Bronchial epithelial cell (primary cell): Measurements from ENCODE around the gene TMEM45A. TPM values are rescaled to one million over a fixed set of nuclear protein-coding genes. Genes with fewer than 3 reads are reported as not detected.

Source experiments
- DNase-seq: peaks from one replicate; pipeline ENCODE4 v3.0.0-alpha.2; 2010; ENCODE audit warnings: low read depth
- FAIRE-seq: peaks from 2 replicates; lab custom pipeline; 2011; peaks lifted over from hg19 to GRCh38; lab: Jason Lieb, UNC
- H3K27me3 ChIP-seq: 2 replicates; pipeline ENCODE4 v1.5.1; 2011; ENCODE audit warnings: low read length; ENCODE audit not compliant: control insufficient read depth, insufficient read depth
- H3K36me3 ChIP-seq: 2 replicates; pipeline ENCODE4 v1.5.1; 2011; ENCODE audit warnings: low read length; ENCODE audit not compliant: control insufficient read depth, insufficient read depth
- H3K4me3 ChIP-seq: 2 replicates; pipeline ENCODE4 v1.5.1; 2011; ENCODE audit warnings: mild to moderate bottlenecking, low read depth, low read length, control low read depth
- total RNA-seq: library from RNA; depleted of rRNA; stranded (reverse); fragments of >200 nt; gene quantifications from 2 replicates; pipeline ENCODE4 v1.2.1, GENCODE V29; 2014
- TF ChIP-seq, protein P1 (sequence below): IDR thresholded peaks from 2 replicates; pipeline ENCODE4 v1.5.1; 2011; ENCODE audit warnings: mild to moderate bottlenecking, moderate library complexity, low read length, control low read depth, inconsistent platforms; ENCODE audit not compliant: insufficient read depth, severe bottlenecking

TMEM45A gene
- total RNA-seq, 1 donor from 2014 or later, result 6.8 TPM

- TF ChIP-seq, protein P1, sequence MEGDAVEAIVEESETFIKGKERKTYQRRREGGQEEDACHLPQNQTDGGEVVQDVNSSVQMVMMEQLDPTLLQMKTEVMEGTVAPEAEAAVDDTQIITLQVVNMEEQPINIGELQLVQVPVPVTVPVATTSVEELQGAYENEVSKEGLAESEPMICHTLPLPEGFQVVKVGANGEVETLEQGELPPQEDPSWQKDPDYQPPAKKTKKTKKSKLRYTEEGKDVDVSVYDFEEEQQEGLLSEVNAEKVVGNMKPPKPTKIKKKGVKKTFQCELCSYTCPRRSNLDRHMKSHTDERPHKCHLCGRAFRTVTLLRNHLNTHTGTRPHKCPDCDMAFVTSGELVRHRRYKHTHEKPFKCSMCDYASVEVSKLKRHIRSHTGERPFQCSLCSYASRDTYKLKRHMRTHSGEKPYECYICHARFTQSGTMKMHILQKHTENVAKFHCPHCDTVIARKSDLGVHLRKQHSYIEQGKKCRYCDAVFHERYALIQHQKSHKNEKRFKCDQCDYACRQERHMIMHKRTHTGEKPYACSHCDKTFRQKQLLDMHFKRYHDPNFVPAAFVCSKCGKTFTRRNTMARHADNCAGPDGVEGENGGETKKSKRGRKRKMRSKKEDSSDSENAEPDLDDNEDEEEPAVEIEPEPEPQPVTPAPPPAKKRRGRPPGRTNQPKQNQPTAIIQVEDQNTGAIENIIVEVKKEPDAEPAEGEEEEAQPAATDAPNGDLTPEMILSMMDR, result no peak
- Histone ChIP-seq H3K4me3 (no peak overlapping the region), H3K27me3 (no peaks in the 10 kb centered on the region), H3K36me3 (no peaks in the 10 kb centered on the region)
- DNase-seq (no peak), FAIRE-seq (no peak)
Observed at GRCh38 chr3:100455841-100456550, 36.4 kb upstream of the TMEM45A start.

DNA sequence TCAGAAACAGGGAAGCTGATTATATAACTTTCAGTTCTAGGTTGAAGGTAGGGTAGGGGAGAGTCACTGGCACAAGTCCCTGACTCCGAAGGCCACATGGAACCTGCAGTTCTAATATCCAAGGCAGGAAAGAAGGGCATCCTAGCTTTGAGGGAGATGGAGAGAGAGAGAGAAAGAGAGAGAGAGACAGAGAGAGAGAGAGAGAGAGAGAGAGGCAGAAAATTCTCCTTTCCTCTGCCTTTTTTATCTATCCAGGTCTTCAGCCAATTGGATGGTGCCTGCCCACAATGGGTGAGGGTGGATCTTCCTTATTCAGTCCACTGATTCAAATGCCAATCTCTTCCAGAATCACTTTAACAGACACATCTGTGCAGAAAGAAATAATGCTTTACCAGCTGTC lies 35.7 kb upstream of the TMEM45A start:
- TF ChIP-seq, protein P1, result no peak
- Histone ChIP-seq H3K27me3 (no peaks in the 10 kb centered on the region), H3K36me3 (no peaks in the 10 kb centered on the region), H3K4me3 (no peak overlapping the region)
- DNase-seq, result no peak
- FAIRE-seq, result no peak

- Histone ChIP-seq H3K36me3 (no peaks in the 10 kb centered on the region), H3K27me3 (no peaks in the 10 kb centered on the region), H3K4me3 (no peak overlapping the region)
- TF ChIP-seq, protein P1, result no peak
- FAIRE-seq (no peak), DNase-seq (no peak)
Observed at GRCh38 chr3:100457811-100458210, 34.6 kb upstream of the TMEM45A start.

DNA sequence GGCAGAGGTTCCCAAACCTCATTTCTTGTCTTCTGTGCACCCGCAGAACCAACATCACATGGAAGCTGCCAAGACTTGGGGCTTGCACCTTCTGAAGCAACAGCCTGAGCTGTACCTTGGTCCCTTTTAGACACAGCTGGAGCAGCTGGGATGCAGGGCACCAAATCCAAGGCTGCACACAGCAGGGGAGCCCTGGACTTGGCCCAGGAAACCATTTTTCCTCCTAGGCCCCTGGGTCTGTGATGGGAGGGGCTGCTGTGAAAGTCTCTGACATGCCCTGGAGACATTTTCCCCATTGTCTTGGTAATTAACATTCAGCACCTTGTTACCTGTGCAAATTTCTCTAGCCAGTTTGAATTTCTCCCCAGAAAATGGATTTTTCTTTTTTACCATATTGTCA lies 33.6 kb upstream of the TMEM45A start:
- no peaks in the 10 kb centered on the region for H3K36me3 ChIP-seq
- H3K4me3 ChIP-seq, result no peak overlapping the region
- TF ChIP-seq, protein P1, result no peak
- DNase-seq, result no peak
- FAIRE-seq, result no peak
- no peaks in the 10 kb centered on the region for H3K27me3 ChIP-seq

GRCh38 chr3:100463002-100463401 lies 29.4 kb upstream of the TMEM45A start:
- H3K4me3 ChIP-seq, result no peak overlapping the region
- H3K36me3 ChIP-seq, result no peaks in the 10 kb centered on the region
- TF ChIP-seq, protein P1, result peak; percentile 68
- FAIRE-seq, result no peak
- no peaks in the 10 kb centered on the region for H3K27me3 ChIP-seq
- peak; percentile 63 for DNase-seq
